Lung (tissue), 12 donors: ENCODE data around the gene ULK2. TPM values are rescaled to one million over a fixed set of nuclear protein-coding genes. Genes with fewer than 3 reads are reported as not detected.

Source experiments
- ATAC-seq: fragments of 200-7000 bp; cut with Tn5 transposase; one replicate; pipeline ENCODE4 v1.9.1; 2020; ENCODE audit warnings: moderate number of reproducible peaks; ENCODE audit not compliant: insufficient read depth, low FRiP score
- DNase-seq, 3 donors: peaks; one replicate each; pipeline ENCODE4 v3.0.0-alpha.2; 2013 to 2017
- H3K27ac ChIP-seq, 2 donors: one replicate each; pipeline ENCODE4 v1.5.1; 2013; ENCODE audit warnings: mild to moderate bottlenecking in 2 of 2, moderate library complexity in 2 of 2, control low read depth in 1 of 2, inconsistent platforms in 1 of 2, low read depth in 1 of 2, low read length in 1 of 2
- H3K27me3 ChIP-seq, 3 donors: one replicate each; pipeline ENCODE4 v1.5.1; 2013; ENCODE audit warnings: low read length in 2 of 3; ENCODE audit not compliant: control insufficient read depth in 3 of 3, insufficient read depth in 3 of 3
- H3K36me3 ChIP-seq, 4 donors: one replicate each; pipeline ENCODE4 v1.5.1; 2013; ENCODE audit warnings: low read length in 4 of 4, mild to moderate bottlenecking in 1 of 4, moderate library complexity in 1 of 4; ENCODE audit not compliant: control insufficient read depth in 4 of 4, insufficient read depth in 4 of 4
- H3K4me1 ChIP-seq, 5 donors: one replicate each; pipeline ENCODE4 v1.5.1; 2013; ENCODE audit warnings: low read length in 5 of 5, mild to moderate bottlenecking in 2 of 5, moderate library complexity in 1 of 5; ENCODE audit not compliant: control insufficient read depth in 5 of 5, insufficient read depth in 5 of 5
- H3K4me3 ChIP-seq: one replicate; pipeline ENCODE4 v1.5.1; 2013; ENCODE audit warnings: mild to moderate bottlenecking, control low read depth, moderate library complexity
- H3K9ac ChIP-seq, 2 donors: one replicate each; pipeline ENCODE4 v1.5.1; 2013; ENCODE audit warnings: low read length in 2 of 2, control low read depth in 1 of 2; ENCODE audit not compliant: insufficient read depth in 1 of 2
- H3K9me3 ChIP-seq, 4 donors: one replicate each; pipeline ENCODE4 v1.5.1; 2013; ENCODE audit warnings: low read length in 3 of 4, mild to moderate bottlenecking in 1 of 4, moderate library complexity in 1 of 4; ENCODE audit not compliant: control insufficient read depth in 4 of 4, insufficient read depth in 3 of 4
- WGBS, 2 donors: extraction: QIAGEN DNeasy Blood & Tissue Kit; methylation state at CpG; one replicate each; pipeline ENCODE4 v1.1.7; 2013; 5-methylcytosine and 5-hydroxymethylcytosine counted together
- polyA plus RNA-seq, 2 donors: library from polyadenylated mRNA; stranded (reverse); fragments of 200-250 nt; gene quantifications; one replicate each; pipeline ENCODE4 v1.2.1, GENCODE V29; 2013
- total RNA-seq, 2 donors: library from RNA; depleted of rRNA in 1 of 2; stranded (reverse); fragments of >200 nt in 1 of 2; gene quantifications; one replicate each; pipeline ENCODE4 v1.2.1, GENCODE V29; 2014 to 2021
- TF ChIP-seq, protein P1 (sequence below): IDR thresholded peaks from 2 replicates; pipeline ENCODE4 v1.5.1; 2012; ENCODE audit warnings: mild to moderate bottlenecking; ENCODE audit errors: control extremely low read depth, extremely low read depth
- donor health status: control.
- donor health status: control.
- donor health status: Bipolar disorder and iron deficiency.
- donor health status: healthy.
- donor health status: DM: yes; HTN: yes; CAD: no.

The ULK2 gene
- total and polyA plus RNA-seq, 4 donors, result 5.8 to 61.4 (median 16.5) TPM

DNA sequence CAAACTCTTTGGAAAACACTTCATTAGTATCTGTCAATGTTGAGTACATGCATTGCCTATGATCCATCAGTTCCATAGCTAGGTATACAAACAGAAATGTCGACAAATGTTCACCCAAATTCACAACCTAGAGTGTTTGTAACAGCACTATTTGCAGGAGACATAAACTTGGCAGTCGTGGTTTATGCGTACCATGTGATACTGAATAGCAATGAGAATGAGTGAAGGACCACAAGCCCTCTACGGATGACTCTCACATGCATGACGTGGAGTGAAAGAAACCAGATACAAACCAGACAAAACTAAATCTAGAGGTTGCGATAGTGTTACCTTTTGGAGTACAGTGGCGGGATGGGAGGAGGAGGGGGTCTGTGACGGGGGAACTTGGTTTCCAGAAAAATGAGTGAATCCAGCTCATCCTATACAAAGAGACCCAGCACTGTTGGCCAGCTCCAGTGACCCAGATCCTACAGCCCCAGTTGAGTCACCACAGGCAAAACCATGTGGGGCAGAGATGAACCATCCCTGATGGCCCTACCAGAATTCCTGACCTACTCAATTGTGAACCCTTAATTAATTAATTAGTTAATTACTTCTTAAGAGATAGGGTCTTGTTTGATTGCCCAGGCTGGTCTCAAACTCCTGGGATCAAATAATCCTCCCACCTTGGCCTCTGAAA is 15.9 kb upstream of the ULK2 start:
- WGBS, 2 donors, result 83 to 93% methylated on average over 8 of the region's 8 CpGs
- TF ChIP-seq, protein P1, sequence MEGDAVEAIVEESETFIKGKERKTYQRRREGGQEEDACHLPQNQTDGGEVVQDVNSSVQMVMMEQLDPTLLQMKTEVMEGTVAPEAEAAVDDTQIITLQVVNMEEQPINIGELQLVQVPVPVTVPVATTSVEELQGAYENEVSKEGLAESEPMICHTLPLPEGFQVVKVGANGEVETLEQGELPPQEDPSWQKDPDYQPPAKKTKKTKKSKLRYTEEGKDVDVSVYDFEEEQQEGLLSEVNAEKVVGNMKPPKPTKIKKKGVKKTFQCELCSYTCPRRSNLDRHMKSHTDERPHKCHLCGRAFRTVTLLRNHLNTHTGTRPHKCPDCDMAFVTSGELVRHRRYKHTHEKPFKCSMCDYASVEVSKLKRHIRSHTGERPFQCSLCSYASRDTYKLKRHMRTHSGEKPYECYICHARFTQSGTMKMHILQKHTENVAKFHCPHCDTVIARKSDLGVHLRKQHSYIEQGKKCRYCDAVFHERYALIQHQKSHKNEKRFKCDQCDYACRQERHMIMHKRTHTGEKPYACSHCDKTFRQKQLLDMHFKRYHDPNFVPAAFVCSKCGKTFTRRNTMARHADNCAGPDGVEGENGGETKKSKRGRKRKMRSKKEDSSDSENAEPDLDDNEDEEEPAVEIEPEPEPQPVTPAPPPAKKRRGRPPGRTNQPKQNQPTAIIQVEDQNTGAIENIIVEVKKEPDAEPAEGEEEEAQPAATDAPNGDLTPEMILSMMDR, result no peak
- Histone ChIP-seq H3K9ac (no peak overlapping the region), H3K4me3 (no peak overlapping the region), H3K4me1 (no peaks in the 10 kb centered on the region), H3K27me3 (no peaks in the 10 kb centered on the region), H3K27ac (no peak overlapping the region), H3K9me3 (no peaks in the 10 kb centered on the region), H3K36me3 (no peaks in the 10 kb centered on the region)
- DNase-seq (peak in 1 of 3 donors; percentile 31), ATAC-seq (no peak)

DNA sequence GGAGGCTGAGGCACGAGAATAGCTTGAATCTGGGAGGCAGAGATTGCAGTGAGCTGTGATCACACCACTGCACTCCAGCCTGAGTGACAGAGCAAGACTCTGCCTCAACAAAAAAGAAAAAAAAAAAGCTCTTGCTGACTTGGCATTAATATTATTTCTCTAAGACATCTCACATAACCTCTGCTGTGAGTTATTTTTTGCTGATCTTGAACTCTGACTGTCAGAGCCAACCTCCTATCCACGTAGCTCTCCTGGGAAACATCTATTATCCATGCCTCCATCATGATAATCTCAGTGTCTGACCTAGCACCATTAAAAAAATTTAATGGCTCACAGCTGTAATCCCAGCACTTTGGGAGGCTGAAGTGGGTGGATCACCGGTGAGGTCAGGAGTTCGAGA is 12.7 kb upstream of the ULK2 start:
- ATAC-seq, result no peak
- no peak for DNase-seq
- Histone ChIP-seq H3K27ac (no peak overlapping the region), H3K9me3 (no peaks in the 10 kb centered on the region), H3K9ac (no peak overlapping the region), H3K4me3 (no peak overlapping the region), H3K4me1 (no peaks in the 10 kb centered on the region), H3K27me3 (no peaks in the 10 kb centered on the region), H3K36me3 (no peaks in the 10 kb centered on the region)
- 90 to 95% methylated on average over 4 of the region's 4 CpGs for WGBS, 2 donors
- TF ChIP-seq, protein P1, result no peak

DNA sequence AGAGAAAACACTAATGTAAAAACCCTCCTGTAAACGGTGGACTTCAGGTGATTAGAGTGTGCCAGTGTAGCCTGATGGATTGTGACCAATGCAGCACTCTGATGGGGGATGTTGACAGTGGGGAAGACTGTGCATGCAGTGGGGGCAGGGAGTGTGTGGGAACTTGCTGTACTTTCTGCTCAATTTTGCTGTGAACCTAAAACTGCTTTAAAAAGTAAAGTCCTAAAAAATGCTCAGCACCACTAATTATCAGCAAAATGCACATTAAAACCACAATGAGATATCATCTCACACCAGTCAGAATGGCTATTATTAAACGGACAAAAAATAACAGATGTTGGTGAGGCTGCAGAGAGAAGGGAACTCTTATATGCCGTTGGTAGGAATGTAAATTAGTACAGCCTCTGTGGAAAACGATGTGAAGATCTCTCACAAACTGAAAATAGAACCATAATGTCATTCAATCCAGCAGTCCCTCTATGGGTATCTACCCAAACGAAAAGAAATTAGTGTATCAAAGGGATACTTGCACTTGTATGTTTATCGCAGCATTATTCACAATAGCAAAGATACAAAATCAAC is 9.7 kb upstream of the ULK2 start:
- 31 to 50% methylated on average over 6 of the region's 6 CpGs for WGBS, 2 donors
- no peaks in the 10 kb centered on the region for H3K27me3 ChIP-seq
- H3K4me3 ChIP-seq, result no peak overlapping the region
- ATAC-seq (no peak), DNase-seq (no peak)
- H3K27ac ChIP-seq, result no peak overlapping the region
- TF ChIP-seq, protein P1, result no peak
- H3K9me3 ChIP-seq, result no peaks in the 10 kb centered on the region
- no peak overlapping the region for H3K9ac ChIP-seq
- no peaks in the 10 kb centered on the region for H3K36me3 ChIP-seq
- H3K4me1 ChIP-seq, result no peaks in the 10 kb centered on the region
